Activated T-cell treated with anti-CD3 and anti-CD28 coated beads, Interleukin-2, amount 50 U/mL, for 4 hours (primary cell): ENCODE measurements around the gene NOP9. TPM values are rescaled to one million over a fixed set of nuclear protein-coding genes. Genes with fewer than 3 reads are reported as not detected.
"Not testable (repeated sequence)": the region's sequence is repeated elsewhere in the genome, so short reads cannot be mapped to it uniquely, and the experiment has no call there.

Source experiments
- ATAC-seq, 2 donors: fragments of 200-7000 bp; cut with Tn5 transposase; one replicate each; pipeline ENCODE4 v1.10.0; 2021
- DNase-seq: peaks from one replicate; pipeline ENCODE4 v3.0.0-alpha.2; 2020
- H3K27me3 Mint-ChIP-seq: one replicate; pipeline ENCODE4 v1.8.0; 2021; ENCODE audit warnings: low read depth, mixed read lengths
- H3K36me3 Mint-ChIP-seq: one replicate; pipeline ENCODE4 v1.8.0; 2022; ENCODE audit warnings: mixed read lengths; ENCODE audit not compliant: insufficient read depth
- H3K4me1 Mint-ChIP-seq: one replicate; pipeline ENCODE4 v1.8.0; 2021; ENCODE audit warnings: low read depth, mixed read lengths
- H3K4me3 Mint-ChIP-seq: one replicate; pipeline ENCODE4 v1.8.0; 2021; ENCODE audit warnings: mild to moderate bottlenecking, moderate library complexity, mixed read lengths
- H3K9me3 Mint-ChIP-seq: one replicate; pipeline ENCODE4 v1.8.0; 2021; ENCODE audit warnings: mixed read lengths
- total RNA-seq, 3 donors: library from RNA; stranded (reverse); gene quantifications; one replicate each; pipeline ENCODE4 v1.2.1, GENCODE V29; 2021

Gene NOP9
- total RNA-seq, 3 donors from 2014 or later, result 67.8 to 71.0 (median 68.0) TPM

DNA sequence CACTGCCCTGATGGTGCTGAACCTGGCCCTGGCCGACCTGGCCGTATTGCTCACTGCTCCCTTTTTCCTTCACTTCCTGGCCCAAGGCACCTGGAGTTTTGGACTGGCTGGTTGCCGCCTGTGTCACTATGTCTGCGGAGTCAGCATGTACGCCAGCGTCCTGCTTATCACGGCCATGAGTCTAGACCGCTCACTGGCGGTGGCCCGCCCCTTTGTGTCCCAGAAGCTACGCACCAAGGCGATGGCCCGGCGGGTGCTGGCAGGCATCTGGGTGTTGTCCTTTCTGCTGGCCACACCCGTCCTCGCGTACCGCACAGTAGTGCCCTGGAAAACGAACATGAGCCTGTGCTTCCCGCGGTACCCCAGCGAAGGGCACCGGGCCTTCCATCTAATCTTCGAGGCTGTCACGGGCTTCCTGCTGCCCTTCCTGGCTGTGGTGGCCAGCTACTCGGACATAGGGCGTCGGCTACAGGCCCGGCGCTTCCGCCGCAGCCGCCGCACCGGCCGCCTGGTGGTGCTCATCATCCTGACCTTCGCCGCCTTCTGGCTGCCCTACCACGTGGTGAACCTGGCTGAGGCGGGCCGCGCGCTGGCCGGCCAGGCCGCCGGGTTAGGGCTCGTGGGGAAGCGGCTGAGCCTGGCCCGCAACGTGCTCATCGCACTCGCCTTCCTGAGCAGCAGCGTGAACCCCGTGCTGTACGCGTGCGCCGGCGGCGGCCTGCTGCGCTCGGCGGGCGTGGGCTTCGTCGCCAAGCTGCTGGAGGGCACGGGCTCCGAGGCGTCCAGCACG is 16.4 kb downstream of the NOP9 start:
- no peaks in the 10 kb centered on the region for H3K27me3 Mint-ChIP-seq
- no peak overlapping the region for H3K4me3 Mint-ChIP-seq
- peaks cover 51% of the 10 kb centered on the region for H3K4me1 Mint-ChIP-seq
- H3K9me3 Mint-ChIP-seq, result no peaks in the 10 kb centered on the region
- no peak for DNase-seq
- H3K36me3 Mint-ChIP-seq, result no peaks in the 10 kb centered on the region
- ATAC-seq, result no peak

DNA sequence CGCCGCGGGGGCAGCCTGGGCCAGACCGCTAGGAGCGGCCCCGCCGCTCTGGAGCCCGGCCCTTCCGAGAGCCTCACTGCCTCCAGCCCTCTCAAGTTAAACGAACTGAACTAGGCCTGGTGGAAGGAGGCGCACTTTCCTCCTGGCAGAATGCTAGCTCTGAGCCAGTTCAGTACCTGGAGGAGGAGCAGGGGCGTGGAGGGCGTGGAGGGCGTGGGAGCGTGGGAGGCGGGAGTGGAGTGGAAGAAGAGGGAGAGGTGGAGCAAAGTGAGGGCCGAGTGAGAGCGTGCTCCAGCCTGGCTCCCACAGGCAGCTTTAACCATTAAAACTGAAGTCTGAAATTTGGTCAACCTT is 16.9 kb downstream of the NOP9 start:
- Mint-ChIP-seq H3K4me1 (peaks cover 49% of the 10 kb centered on the region), H3K36me3 (no peaks in the 10 kb centered on the region), H3K27me3 (no peaks in the 10 kb centered on the region), H3K4me3 (no peak overlapping the region), H3K9me3 (no peaks in the 10 kb centered on the region)
- no peak for DNase-seq
- ATAC-seq, result no peak

- H3K27me3 Mint-ChIP-seq, result no peaks in the 10 kb centered on the region
- peaks cover 41% of the 10 kb centered on the region for H3K4me1 Mint-ChIP-seq
- ATAC-seq (peak; percentile 42 to 47), DNase-seq (no peak)
- no peaks in the 10 kb centered on the region for H3K9me3 Mint-ChIP-seq
- H3K4me3 Mint-ChIP-seq, result no peak overlapping the region
- H3K36me3 Mint-ChIP-seq, result no peaks in the 10 kb centered on the region
Measured at GRCh38 chr14:24317141-24317928, 17.7 kb downstream of the NOP9 start.

GRCh38 chr14:24321212-24321975 is 21.7 kb downstream of the NOP9 start:
- DNase-seq (no peak), ATAC-seq (no peak)
- H3K9me3 Mint-ChIP-seq, result no peaks in the 10 kb centered on the region
- peaks cover 8% of the 10 kb centered on the region for H3K4me1 Mint-ChIP-seq
- no peak overlapping the region for H3K4me3 Mint-ChIP-seq
- H3K27me3 Mint-ChIP-seq, result no peaks in the 10 kb centered on the region
- H3K36me3 Mint-ChIP-seq, result no peaks in the 10 kb centered on the region

- Mint-ChIP-seq H3K4me1 (peaks cover 8% of the 10 kb centered on the region), H3K9me3 (no peaks in the 10 kb centered on the region), H3K4me3 (no peak overlapping the region), H3K27me3 (no peaks in the 10 kb centered on the region), H3K36me3 (no peaks in the 10 kb centered on the region)
- no peak for DNase-seq
- ATAC-seq, result no peak
Measured at GRCh38 chr14:24322672-24323071, 23.0 kb downstream of the NOP9 start.

- H3K9me3 Mint-ChIP-seq, result no peaks in the 10 kb centered on the region
- H3K4me3 Mint-ChIP-seq, result no peak overlapping the region
- DNase-seq (no peak), ATAC-seq (no peak)
- peaks cover 11% of the 10 kb centered on the region for H3K4me1 Mint-ChIP-seq
- no peaks in the 10 kb centered on the region for H3K36me3 Mint-ChIP-seq
- H3K27me3 Mint-ChIP-seq, result no peaks in the 10 kb centered on the region
Measured at GRCh38 chr14:24323341-24323740, 23.7 kb downstream of the NOP9 start.

DNA sequence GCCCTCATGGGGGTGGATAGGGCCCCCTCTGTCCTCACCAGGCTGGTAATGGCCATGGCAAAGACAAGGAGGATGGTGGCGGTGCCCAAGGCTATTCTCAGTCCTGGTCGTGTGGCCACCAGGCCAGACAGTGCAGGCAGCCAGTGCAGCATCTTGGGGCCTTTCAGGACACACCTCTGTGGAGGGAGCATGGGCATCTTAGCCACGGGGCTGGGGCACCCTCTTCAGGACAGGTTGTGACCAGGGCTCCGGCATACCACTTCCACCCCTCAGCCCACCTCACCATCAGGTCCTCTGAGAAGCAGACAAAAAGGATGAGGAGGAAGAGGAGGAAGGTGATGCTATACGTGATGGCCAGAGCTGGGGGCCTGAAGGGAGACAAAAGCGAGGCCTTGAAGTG is 24.4 kb downstream of the NOP9 start:
- no peak overlapping the region for H3K4me3 Mint-ChIP-seq
- no peak for DNase-seq
- H3K36me3 Mint-ChIP-seq, result no peaks in the 10 kb centered on the region
- peaks cover 18% of the 10 kb centered on the region for H3K4me1 Mint-ChIP-seq
- peaks cover 3% of the 10 kb centered on the region for H3K27me3 Mint-ChIP-seq
- no peak for ATAC-seq
- H3K9me3 Mint-ChIP-seq, result no peaks in the 10 kb centered on the region

GRCh38 chr14:24325041-24325530 is 25.4 kb downstream of the NOP9 start:
- DNase-seq (no peak), ATAC-seq (no peak)
- Mint-ChIP-seq H3K9me3 (no peaks in the 10 kb centered on the region), H3K4me3 (no peak overlapping the region), H3K36me3 (no peaks in the 10 kb centered on the region), H3K27me3 (peaks cover 3% of the 10 kb centered on the region), H3K4me1 (peaks cover 26% of the 10 kb centered on the region)

- DNase-seq (no peak), ATAC-seq (no peak)
- Mint-ChIP-seq H3K4me3 (no peak overlapping the region), H3K9me3 (no peaks in the 10 kb centered on the region), H3K4me1 (peaks cover 33% of the 10 kb centered on the region), H3K27me3 (peaks cover 3% of the 10 kb centered on the region), H3K36me3 (no peaks in the 10 kb centered on the region)
Measured at GRCh38 chr14:24325963-24326362, 26.3 kb downstream of the NOP9 start.

GRCh38 chr14:24327303-24327702 is 27.7 kb downstream of the NOP9 start:
- Mint-ChIP-seq H3K4me3 (no peak overlapping the region), H3K36me3 (no peaks in the 10 kb centered on the region)
- ATAC-seq, result no peak

GRCh38 chr14:24327914-24328313 is 28.3 kb downstream of the NOP9 start:
- H3K36me3 Mint-ChIP-seq, DNase-seq, H3K4me3 Mint-ChIP-seq, H3K27me3 Mint-ChIP-seq, H3K9me3 Mint-ChIP-seq, ATAC-seq: not testable (repeated sequence)
- H3K4me1 Mint-ChIP-seq, result peaks cover 47% of the 10 kb centered on the region

More at GRCh38 chr14:24327303-24327702, 27.7 kb downstream of the NOP9 start:
- Mint-ChIP-seq H3K9me3 (no peaks in the 10 kb centered on the region), H3K4me1 (peaks cover 43% of the 10 kb centered on the region), H3K27me3 (peaks cover 4% of the 10 kb centered on the region)
- no peak for DNase-seq

DNA sequence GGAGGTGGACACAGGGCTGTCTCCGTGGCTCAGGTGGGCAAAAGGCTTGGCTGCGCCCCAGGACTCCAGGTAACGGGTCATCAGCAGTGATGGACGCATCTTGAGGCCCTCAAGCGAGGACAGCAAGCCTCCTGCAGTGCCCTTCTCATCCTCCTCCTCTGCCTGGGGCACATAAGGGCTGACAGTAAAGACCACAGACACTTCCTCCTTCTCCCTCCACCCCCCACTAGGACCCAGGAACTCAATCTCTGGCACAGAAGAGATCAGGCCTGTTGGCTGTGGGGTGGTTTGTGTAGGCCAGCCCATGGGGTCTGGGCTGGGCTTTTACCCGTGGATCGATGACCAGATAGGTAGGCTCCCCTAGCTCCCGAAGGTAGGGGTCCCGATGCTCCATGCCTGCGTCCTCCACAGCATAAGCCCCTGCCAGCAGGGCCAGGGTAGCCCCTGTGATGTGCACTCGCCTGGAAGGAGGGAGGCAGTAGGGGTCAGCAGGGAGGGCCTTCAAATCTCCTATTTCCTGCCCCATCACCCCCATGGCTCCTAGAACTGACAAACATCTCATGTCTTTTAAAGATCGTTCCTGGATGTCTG is 29.5 kb downstream of the NOP9 start:
- Mint-ChIP-seq H3K36me3 (no peaks in the 10 kb centered on the region), H3K4me3 (no peak overlapping the region), H3K27me3 (peaks cover 10% of the 10 kb centered on the region), H3K4me1 (peaks cover 59% of the 10 kb centered on the region), H3K9me3 (no peaks in the 10 kb centered on the region)
- no peak for DNase-seq
- no peak for ATAC-seq

DNA sequence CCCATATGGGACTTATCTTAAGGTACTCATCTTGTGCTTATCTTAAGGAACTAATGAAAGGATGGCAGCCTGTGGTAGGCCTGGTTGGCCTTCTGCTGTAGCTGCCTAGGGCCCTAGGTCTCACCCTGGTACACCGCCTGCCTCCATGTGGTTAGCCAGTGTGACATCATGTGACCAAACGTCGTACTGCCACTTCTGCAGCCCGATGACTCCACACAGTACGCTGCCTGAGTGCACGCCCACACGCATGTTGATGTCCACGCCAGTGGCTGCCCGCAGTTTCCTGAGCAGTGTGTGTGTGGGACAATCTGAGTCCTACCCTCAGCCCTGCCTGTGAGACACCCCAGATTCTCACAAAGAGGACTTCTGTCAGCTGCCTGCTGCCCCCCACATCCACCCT is 30.1 kb downstream of the NOP9 start:
- H3K4me3 Mint-ChIP-seq, result no peak overlapping the region
- H3K9me3 Mint-ChIP-seq, result no peaks in the 10 kb centered on the region
- H3K27me3 Mint-ChIP-seq, result peaks cover 12% of the 10 kb centered on the region
- H3K36me3 Mint-ChIP-seq, result no peaks in the 10 kb centered on the region
- DNase-seq (peak; percentile 37), ATAC-seq (peak in 1 of 2 donors; percentile 50)
- peaks cover 61% of the 10 kb centered on the region for H3K4me1 Mint-ChIP-seq
